ENCODE data around the gene FRMPD1. TPM values are rescaled to one million over a fixed set of nuclear protein-coding genes. Genes with fewer than 3 reads are reported as not detected.

Gene FRMPD1
- total RNA-seq, 1 experiment from 2014 or later: 0.26 TPM

DNA sequence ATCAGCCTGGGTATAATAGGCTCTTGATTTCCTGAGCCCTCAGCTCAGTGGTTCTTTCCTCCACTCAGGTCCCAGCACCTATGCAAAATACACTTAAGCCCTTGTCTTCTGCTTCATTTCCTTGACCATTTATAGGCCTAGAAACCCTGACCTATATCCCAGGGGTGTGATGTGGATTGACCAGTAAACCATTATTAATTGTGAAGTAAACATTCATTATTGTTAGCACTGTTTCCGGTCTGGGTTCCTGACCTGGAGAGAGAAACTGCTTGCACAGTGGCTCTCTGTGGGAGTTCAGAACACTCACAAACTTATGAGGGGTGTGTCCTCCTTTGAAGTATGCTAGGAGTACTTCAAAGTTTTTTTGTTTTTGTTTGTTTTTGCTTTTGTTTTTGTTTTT is 38.8 kb upstream of the FRMPD1 start (continued):
- TF ChIP-seq, protein P1, sequence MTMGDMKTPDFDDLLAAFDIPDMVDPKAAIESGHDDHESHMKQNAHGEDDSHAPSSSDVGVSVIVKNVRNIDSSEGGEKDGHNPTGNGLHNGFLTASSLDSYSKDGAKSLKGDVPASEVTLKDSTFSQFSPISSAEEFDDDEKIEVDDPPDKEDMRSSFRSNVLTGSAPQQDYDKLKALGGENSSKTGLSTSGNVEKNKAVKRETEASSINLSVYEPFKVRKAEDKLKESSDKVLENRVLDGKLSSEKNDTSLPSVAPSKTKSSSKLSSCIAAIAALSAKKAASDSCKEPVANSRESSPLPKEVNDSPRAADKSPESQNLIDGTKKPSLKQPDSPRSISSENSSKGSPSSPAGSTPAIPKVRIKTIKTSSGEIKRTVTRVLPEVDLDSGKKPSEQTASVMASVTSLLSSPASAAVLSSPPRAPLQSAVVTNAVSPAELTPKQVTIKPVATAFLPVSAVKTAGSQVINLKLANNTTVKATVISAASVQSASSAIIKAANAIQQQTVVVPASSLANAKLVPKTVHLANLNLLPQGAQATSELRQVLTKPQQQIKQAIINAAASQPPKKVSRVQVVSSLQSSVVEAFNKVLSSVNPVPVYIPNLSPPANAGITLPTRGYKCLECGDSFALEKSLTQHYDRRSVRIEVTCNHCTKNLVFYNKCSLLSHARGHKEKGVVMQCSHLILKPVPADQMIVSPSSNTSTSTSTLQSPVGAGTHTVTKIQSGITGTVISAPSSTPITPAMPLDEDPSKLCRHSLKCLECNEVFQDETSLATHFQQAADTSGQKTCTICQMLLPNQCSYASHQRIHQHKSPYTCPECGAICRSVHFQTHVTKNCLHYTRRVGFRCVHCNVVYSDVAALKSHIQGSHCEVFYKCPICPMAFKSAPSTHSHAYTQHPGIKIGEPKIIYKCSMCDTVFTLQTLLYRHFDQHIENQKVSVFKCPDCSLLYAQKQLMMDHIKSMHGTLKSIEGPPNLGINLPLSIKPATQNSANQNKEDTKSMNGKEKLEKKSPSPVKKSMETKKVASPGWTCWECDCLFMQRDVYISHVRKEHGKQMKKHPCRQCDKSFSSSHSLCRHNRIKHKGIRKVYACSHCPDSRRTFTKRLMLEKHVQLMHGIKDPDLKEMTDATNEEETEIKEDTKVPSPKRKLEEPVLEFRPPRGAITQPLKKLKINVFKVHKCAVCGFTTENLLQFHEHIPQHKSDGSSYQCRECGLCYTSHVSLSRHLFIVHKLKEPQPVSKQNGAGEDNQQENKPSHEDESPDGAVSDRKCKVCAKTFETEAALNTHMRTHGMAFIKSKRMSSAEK (CRISPR knock-in tag; IDR thresholded peaks at IDR 0.05; ENCODE audit: borderline replicate concordance): no peak

- no peak for TF ChIP-seq NFATC4 (CRISPR knock-in tag; IDR thresholded peaks at IDR 0.05)
- TF ChIP-seq GTF2I (CRISPR knock-in tag; conservative IDR thresholded peaks at IDR 0.05): no peak
- TF ChIP-seq, protein P2, sequence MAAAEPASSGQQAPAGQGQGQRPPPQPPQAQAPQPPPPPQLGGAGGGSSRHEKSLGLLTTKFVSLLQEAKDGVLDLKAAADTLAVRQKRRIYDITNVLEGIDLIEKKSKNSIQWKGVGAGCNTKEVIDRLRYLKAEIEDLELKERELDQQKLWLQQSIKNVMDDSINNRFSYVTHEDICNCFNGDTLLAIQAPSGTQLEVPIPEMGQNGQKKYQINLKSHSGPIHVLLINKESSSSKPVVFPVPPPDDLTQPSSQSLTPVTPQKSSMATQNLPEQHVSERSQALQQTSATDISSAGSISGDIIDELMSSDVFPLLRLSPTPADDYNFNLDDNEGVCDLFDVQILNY (CRISPR knock-in tag; IDR thresholded peaks at IDR 0.05): no peak
- no peak for TF ChIP-seq RORB (CRISPR knock-in tag; IDR thresholded peaks at IDR 0.05)
- no peak for TF ChIP-seq ZNF219 (CRISPR knock-in tag; IDR thresholded peaks at IDR 0.05; ENCODE audit: borderline replicate concordance)
- TF ChIP-seq E2F4 (CRISPR knock-in tag; IDR thresholded peaks at IDR 0.05; ENCODE audit: borderline replicate concordance, low read depth): no peak
- TF ChIP-seq ESRRA (CRISPR knock-in tag; IDR thresholded peaks at IDR 0.05; ENCODE audit: borderline replicate concordance): no peak
- no peak for TF ChIP-seq HMGA2 (CRISPR knock-in tag; IDR thresholded peaks at IDR 0.05)
- TF ChIP-seq GABPB1 (CRISPR knock-in tag; IDR thresholded peaks at IDR 0.05): no peak
- TF ChIP-seq MAX (CRISPR knock-in tag; IDR thresholded peaks at IDR 0.05): no peak
- no peak for TF ChIP-seq JAZF1 (CRISPR knock-in tag; IDR thresholded peaks at IDR 0.05)
- TF ChIP-seq, protein P3, sequence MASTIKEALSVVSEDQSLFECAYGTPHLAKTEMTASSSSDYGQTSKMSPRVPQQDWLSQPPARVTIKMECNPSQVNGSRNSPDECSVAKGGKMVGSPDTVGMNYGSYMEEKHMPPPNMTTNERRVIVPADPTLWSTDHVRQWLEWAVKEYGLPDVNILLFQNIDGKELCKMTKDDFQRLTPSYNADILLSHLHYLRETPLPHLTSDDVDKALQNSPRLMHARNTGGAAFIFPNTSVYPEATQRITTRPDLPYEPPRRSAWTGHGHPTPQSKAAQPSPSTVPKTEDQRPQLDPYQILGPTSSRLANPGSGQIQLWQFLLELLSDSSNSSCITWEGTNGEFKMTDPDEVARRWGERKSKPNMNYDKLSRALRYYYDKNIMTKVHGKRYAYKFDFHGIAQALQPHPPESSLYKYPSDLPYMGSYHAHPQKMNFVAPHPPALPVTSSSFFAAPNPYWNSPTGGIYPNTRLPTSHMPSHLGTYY (CRISPR knock-in tag; IDR thresholded peaks at IDR 0.05): no peak
- TF ChIP-seq TCF7 (CRISPR knock-in tag; IDR thresholded peaks at IDR 0.05; ENCODE audit: low read depth): no peak
- no peak for TF ChIP-seq ZNF671 (CRISPR knock-in tag; IDR thresholded peaks at IDR 0.05)
- no peak for TF ChIP-seq ETV6 (CRISPR knock-in tag; IDR thresholded peaks at IDR 0.05)
- Mint-ChIP-seq H3K36me3 (no peaks in the 10 kb centered on the region), H3K27ac (no peak overlapping the region), H3K9me3 (no peaks in the 10 kb centered on the region), H3K4me1 (peaks cover 5% of the 10 kb centered on the region; the same call in 1 of the 2 replicates), H3K4me3 (no peak overlapping the region), H3K27me3 (ENCODE audit: low read depth) (no peaks in the 10 kb centered on the region)
- ChIA-PET CTCF (no interaction called here), POLR2A (no interaction called here)
- no peak for DNase-seq (ENCODE audit: low spot score)
- ATAC-seq: no peak
Observed at GRCh38 chr9:37617161-37617560, 33.6 kb upstream of the FRMPD1 start.

- no peaks in the 10 kb centered on the region for H3K9me3 Mint-ChIP-seq
- ATAC-seq (no peak; the same call in 1 of the 2 replicates), DNase-seq (ENCODE audit: low spot score) (no peak)
- H3K36me3 Mint-ChIP-seq: no peaks in the 10 kb centered on the region
- H3K4me3 Mint-ChIP-seq: no peak overlapping the region
- ChIA-PET POLR2A (interaction anchor here (0.5 kb wide), 1 partner anchor 120 kb away, joined by 3 read pairs; no protein-coding TSS in a partner anchor), CTCF (no interaction called here)
- peaks cover 5% of the 10 kb centered on the region; the same call in 1 of the 2 replicates for H3K4me1 Mint-ChIP-seq
- no peak overlapping the region for H3K27ac Mint-ChIP-seq
- H3K27me3 Mint-ChIP-seq (ENCODE audit: low read depth): no peaks in the 10 kb centered on the region
- no peak for TF ChIP-seq ZNF232 (CRISPR knock-in tag; IDR thresholded peaks at IDR 0.05)
- TF ChIP-seq, protein P4, sequence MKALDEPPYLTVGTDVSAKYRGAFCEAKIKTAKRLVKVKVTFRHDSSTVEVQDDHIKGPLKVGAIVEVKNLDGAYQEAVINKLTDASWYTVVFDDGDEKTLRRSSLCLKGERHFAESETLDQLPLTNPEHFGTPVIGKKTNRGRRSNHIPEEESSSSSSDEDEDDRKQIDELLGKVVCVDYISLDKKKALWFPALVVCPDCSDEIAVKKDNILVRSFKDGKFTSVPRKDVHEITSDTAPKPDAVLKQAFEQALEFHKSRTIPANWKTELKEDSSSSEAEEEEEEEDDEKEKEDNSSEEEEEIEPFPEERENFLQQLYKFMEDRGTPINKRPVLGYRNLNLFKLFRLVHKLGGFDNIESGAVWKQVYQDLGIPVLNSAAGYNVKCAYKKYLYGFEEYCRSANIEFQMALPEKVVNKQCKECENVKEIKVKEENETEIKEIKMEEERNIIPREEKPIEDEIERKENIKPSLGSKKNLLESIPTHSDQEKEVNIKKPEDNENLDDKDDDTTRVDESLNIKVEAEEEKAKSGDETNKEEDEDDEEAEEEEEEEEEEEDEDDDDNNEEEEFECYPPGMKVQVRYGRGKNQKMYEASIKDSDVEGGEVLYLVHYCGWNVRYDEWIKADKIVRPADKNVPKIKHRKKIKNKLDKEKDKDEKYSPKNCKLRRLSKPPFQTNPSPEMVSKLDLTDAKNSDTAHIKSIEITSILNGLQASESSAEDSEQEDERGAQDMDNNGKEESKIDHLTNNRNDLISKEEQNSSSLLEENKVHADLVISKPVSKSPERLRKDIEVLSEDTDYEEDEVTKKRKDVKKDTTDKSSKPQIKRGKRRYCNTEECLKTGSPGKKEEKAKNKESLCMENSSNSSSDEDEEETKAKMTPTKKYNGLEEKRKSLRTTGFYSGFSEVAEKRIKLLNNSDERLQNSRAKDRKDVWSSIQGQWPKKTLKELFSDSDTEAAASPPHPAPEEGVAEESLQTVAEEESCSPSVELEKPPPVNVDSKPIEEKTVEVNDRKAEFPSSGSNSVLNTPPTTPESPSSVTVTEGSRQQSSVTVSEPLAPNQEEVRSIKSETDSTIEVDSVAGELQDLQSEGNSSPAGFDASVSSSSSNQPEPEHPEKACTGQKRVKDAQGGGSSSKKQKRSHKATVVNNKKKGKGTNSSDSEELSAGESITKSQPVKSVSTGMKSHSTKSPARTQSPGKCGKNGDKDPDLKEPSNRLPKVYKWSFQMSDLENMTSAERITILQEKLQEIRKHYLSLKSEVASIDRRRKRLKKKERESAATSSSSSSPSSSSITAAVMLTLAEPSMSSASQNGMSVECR (CRISPR knock-in tag; IDR thresholded peaks at IDR 0.05; ENCODE audit: borderline replicate concordance): no peak
- TF ChIP-seq, protein P2 (CRISPR knock-in tag; IDR thresholded peaks at IDR 0.05): no peak
- TF ChIP-seq TCF7 (CRISPR knock-in tag; IDR thresholded peaks at IDR 0.05; ENCODE audit: low read depth): no peak
- no peak for TF ChIP-seq TEAD4 (CRISPR knock-in tag; IDR thresholded peaks at IDR 0.05)
Observed at GRCh38 chr9:37617832-37618231, 32.9 kb upstream of the FRMPD1 start.
